ENCODE results near the gene TENM3.
A peak's percentile ranks its signal among the peaks of the same experiment; 100 is the strongest.
"Not testable (repeated sequence)": the region's sequence is repeated elsewhere in the genome, so short reads cannot be mapped to it uniquely, and the experiment has no call there.

TENM3 gene

GRCh38 chr4:182227611-182228010, 15.6 kb upstream of the TENM3 start:
- DNase-seq: no peak

GRCh38 chr4:182228991-182229577, 14.1 kb upstream of the TENM3 start:
- DNase-seq: no peak

DNA sequence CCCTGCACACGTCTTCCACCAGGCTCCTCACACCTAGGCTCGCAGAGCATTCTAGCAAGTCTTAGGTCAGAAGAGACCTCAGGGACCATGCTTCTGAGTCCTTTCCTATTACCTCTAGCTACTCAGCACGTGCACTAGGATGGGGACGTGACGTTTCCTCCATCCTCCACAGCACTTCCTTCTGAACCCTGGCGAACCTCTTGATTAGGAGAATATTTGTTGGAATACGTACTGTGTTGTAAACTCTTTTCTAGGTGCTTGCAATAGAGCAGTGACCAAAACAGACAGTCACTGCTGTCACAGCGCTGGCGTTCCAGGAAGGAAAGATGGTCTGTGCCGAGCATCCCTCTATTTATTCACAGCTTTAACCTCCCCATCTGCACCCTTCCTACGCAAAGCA, 12.9 kb upstream of the TENM3 start:
- DNase-seq: no peak

GRCh38 chr4:182231080-182231479, 12.1 kb upstream of the TENM3 start:
- no peak for DNase-seq

- DNase-seq: no peak
These were observed 11.7 kb upstream of the TENM3 start for GRCh38 chr4:182231496-182231895.

- no peak for DNase-seq
These were observed 9.7 kb upstream of the TENM3 start for GRCh38 chr4:182233310-182234090.

- DNase-seq: no peak
These were observed 8.0 kb upstream of the TENM3 start for GRCh38 chr4:182235021-182235795.

- no peak for DNase-seq
These were observed 7.0 kb upstream of the TENM3 start for GRCh38 chr4:182236186-182236585.

GRCh38 chr4:182237010-182237409, 6.2 kb upstream of the TENM3 start:
- not testable (repeated sequence) for DNase-seq

DNA sequence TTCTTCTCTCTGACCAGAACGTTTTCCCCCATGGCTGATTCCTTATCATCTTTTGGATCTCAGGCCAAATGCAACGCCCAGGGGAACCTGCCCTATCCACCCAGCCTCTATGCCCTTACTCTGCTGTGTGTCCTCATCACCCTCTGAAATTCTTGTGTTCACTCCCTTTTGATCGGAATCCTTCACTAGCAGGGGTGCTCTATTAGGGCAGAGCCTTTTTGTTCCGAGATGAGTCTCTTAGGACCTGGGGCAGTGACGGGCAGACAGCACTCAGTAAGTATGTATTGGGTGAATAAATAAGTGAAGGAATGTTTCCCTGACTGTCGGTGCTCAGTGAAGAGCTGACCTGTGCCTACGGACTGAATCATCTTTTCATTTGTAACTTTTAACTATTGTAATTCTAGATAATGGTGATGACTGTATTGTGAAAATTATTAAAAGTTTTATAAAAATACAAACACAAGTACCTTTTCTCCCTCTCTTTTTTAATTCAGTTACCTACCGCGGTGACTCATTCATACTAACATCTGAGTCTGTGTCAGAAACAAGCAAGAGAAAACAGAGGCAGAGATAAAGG, 4.8 kb upstream of the TENM3 start:
- no peak for DNase-seq

DNA sequence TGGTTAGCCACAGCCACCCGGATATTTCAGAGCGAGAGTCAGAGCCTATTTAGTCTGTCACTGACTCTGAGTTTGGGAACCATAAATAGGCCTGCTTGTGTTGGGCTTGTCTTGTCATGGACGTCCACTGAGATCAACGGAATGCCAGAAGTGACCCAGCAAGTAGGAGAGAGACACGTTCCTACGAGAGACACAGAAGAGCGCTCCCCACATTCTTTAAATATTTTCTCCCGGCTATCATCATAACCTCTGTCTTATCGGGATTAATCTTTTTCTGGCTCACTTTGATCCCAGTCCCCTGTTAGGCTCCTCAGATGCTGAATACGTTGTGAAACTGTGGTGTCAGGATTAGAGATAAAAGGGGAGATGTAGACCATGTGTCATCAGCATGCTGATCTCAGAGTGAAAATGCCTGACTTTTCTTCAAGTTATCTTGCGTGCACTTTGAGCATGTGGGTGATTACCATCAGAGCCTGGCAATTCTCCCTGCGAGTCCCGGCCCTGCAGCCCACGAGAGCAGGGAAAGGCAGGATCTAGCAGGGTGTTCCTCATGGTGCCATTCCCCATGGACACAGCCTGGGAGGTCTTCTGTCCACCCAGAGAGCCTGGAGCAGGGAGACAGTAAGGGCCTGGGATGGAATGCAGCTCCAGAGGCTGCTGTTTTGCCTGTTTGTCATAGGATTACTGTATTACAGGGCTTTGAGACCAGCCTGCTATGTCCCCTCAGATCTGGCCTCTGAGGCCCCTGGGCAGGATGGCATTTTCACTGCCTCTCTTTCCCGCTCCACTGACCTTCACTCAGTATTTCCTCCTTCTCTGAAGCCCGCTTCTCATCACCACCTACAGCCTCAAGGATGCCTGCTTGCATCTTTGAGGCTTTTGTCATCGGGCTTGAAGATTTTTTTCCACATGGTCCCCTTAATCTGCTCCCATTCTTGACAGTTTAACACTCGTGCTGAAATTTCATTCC, 2.8 kb upstream of the TENM3 start:
- no peak for DNase-seq

DNA sequence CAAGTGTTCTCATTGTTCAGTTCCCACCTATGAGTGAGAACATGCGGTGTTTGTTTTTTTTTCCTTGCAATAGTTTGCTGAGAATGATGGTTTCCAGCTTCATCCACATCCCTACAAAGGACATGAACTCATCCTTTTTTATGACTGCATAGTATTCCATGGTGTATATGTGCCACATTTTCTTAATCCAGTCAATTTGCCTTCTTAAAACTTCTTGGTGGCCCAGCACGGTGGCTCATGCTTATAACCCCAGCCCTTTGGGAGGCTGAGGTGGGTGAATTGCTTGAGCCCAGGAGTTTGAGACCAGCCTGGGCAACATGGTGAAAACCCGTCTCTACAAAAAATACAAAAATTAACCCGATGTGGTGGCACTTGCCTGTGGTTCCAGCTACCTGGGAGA, 942 bp upstream of the TENM3 start:
- not testable (repeated sequence) for DNase-seq

- no peak for DNase-seq
These were observed 415 bp upstream of the TENM3 start for GRCh38 chr4:182242787-182243186.

DNA sequence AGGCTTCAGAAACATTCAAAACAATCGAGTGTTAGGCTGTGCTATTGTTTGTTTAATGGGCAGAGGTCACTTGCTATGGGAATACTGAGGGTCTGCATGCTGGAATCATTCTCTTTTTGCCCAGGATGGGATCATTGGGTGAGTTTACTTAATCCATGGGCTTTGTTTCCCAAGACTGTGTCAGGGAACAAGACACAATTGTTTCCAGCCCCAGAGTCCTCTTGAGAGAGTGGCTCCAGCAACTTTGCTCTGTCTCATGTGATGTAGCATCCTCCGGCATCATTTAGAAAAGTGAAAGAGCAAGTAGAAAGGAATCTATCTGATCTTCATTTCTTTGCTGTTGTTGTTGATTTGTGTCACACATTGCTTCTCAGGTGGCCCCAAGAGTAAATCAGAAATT, 1.8 kb downstream of the TENM3 start:
- DNase-seq: no peak

DNA sequence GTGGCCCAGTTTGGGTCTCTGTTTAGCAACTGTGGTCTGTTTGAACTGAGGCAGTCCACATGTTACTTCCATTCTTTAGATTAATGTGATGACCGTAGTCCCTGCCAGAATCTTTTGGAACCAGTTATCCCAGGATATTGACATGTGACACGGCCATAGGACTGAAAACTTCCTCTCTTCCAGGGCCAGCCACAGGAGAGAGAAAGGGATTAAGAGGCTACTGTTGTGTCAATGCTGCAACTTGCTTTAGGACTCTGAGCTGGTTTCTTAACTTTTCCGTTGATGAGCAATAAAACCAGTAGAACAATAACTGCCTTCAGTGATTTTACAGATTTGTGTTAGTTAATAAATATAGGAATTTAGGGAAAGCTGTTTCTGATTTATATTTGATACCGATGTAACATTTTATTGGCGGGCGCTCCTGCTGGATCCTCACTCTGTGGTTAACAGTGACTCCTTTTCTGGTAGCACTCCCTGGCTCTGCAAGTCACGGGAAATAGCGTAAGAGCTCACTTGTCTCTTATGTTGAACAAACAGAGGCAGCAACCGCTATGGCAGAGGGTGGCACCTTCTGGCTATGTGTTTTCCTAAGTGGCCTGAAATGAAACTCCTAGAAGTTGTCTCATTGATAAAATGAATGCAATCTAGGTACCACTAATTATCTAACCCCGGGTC, 2.5 kb downstream of the TENM3 start:
- DNase-seq: peak in 2 of 58 donors; percentile 1 to 12

DNA sequence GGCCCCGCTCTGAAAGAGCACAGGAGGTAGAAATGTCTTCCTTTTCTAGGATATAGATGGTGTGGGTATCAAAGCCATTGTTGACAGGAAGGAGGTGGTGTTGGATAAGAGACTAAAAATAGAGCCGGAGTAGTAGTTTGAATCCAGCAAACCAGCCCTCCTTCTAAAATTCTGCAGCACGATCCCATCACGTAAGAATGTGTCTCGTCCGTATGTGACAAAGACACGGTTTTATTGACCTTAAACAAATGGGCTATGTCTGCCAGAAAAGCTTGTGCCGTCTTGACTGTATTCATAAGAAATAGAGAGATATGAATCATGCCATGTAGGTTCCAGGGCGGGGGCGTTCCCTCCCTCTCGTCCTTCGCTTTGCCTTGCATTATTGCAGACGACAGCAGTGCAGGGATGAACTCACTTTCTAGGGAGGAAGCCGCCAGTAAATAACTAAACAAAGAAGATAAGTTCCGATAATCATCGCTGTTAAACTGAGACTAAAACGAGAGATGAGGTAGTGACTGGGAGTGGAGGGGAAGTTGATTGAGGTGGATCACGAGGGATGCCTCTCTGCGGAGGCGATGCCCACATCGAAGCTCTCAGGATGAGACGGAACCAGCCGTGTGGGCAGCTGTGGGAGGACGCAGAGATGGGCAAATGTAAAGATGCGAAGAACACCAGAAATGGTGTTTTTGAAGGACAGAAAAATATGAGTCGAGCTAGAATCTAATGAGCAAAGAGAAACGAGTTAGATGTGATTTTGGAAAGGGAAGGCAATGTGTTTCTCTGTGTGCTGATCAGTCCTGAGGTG, 3.4 kb downstream of the TENM3 start:
- DNase-seq: peak in 21 of 58 donors; percentile 2 to 68 (median 29)

DNA sequence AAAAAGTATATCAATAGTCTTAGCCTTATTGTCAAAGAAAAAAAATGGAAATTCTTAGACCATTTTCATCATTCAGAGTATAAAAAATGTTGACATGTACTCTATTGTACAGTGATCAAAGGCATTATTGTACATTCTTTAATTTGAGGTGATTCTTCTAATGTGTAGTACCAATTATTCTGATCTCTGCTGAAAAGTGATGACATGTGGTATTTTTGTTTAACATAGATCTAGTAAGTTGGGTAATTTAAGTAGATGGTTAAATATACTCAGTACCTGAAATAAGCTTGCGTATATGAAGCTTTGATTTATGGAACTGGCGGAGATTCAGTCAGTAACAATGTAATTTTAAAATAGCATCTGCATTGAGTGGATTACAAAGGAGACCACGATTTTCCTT, 5.1 kb downstream of the TENM3 start:
- DNase-seq: no peak

DNA sequence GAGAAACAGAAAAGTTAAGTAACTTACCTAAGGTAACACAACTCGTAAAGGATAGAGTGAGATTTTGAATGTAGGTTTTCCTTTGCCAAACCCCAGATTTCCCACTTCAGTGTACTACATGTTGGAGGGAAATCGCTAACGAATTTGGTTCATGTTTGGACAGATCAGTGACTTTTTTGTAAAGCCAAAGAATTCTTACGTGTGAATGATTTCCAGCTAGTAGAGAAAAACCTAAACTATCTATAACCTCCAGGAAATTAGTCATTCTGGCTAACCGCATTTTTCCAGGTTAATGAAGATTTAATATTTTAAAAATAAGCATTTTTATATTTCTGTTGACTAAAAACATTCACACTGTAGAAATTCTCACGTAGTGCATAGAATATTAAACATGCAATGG, 7.2 kb downstream of the TENM3 start:
- DNase-seq: no peak

DNA sequence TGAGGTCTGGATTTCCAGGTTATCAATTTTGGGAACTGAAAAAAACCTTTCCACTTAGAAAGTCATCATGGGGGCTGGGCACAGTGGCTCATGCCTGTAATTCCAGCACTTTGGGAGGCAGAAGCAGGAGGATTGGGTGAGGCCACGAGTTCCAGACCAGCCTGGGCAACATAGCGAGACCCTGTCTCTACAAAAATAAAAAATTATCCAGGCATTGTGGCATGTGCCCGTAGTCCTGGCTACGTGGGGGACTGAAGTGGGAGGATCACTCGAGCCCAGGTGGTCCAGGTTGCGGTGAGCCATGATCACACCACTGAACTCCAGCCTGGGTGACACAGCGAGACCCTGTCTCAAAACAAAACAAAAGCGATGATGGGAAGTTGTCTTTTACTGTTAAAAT, 7.9 kb downstream of the TENM3 start:
- no peak for DNase-seq

Measured in anterior cingulate cortex (tissue), 58 donors.